ENCODE measurements around the gene NF2.

Gene NF2

GRCh38 chr22:29684244-29684643 lies 80.8 kb downstream of the NF2 start:
- TF ChIP-seq, protein P1, sequence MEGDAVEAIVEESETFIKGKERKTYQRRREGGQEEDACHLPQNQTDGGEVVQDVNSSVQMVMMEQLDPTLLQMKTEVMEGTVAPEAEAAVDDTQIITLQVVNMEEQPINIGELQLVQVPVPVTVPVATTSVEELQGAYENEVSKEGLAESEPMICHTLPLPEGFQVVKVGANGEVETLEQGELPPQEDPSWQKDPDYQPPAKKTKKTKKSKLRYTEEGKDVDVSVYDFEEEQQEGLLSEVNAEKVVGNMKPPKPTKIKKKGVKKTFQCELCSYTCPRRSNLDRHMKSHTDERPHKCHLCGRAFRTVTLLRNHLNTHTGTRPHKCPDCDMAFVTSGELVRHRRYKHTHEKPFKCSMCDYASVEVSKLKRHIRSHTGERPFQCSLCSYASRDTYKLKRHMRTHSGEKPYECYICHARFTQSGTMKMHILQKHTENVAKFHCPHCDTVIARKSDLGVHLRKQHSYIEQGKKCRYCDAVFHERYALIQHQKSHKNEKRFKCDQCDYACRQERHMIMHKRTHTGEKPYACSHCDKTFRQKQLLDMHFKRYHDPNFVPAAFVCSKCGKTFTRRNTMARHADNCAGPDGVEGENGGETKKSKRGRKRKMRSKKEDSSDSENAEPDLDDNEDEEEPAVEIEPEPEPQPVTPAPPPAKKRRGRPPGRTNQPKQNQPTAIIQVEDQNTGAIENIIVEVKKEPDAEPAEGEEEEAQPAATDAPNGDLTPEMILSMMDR (IDR thresholded peaks at IDR 0.05; ENCODE audit: borderline replicate concordance, insufficient read depth, low read depth, low read length): no peak

DNA sequence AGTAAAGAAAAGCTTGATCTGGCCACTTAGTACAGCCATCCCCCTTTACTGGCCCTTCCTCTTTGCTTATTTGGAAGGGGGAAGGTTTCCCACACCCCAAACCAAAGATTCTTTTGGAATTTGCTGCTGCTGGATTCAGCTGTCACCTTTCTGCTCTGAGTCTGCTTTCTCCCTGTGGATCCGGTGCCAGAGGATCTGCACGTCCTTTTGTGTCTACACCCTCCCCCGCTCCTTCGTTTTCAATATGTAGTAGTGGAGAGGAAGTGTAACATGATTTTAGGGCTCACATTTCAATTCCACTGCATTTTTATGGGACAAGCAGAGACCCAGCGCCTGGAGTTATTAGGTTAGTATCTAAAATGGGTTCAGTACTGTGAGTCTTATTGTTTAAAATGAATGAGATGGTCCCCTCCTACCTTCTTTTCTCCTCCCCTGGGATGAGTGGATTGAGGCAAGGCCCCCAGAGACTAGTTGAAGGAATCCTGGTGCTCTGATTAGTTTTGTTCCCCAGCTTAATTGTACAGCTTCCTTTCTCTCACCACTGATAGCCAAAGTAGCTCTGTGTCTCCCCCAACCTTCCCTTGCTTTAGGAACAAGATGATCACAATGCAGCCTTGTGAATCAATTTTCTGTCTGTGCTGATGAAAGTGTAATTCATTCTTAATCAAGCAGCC lies 85.9 kb downstream of the NF2 start:
- H3K4me3 ChIP-seq (ENCODE audit: low read depth, low read length): no peak overlapping the region
- TF ChIP-seq, protein P1 (IDR thresholded peaks at IDR 0.05; ENCODE audit: borderline replicate concordance, insufficient read depth, low read depth, low read length): no peak

More at GRCh38 chr22:29684244-29684643, 80.8 kb downstream of the NF2 start:
- H3K4me3 ChIP-seq (ENCODE audit: low read depth, low read length): no peak overlapping the region

DNA sequence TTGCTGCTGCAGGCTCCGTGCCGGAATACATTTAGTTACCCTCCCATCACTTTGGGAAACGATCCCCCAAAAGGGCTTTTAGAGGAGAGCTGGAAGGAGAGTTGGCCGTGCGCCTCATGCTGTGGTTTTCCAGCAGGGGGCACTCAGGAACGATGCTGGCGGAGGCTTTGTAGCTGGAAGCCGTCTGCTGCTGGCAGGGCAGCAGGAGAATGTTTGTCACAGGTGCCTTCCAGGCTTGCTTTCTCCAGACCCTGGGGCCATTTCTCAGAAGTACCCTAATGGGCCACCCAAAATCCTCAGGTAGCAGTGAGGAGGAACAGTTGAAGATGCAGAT lies 86.4 kb downstream of the NF2 start:
- TF ChIP-seq, protein P1 (IDR thresholded peaks at IDR 0.05; ENCODE audit: borderline replicate concordance, insufficient read depth, low read depth, low read length): peak; percentile 78
- no peak overlapping the region for H3K4me3 ChIP-seq (ENCODE audit: low read depth, low read length)

DNA sequence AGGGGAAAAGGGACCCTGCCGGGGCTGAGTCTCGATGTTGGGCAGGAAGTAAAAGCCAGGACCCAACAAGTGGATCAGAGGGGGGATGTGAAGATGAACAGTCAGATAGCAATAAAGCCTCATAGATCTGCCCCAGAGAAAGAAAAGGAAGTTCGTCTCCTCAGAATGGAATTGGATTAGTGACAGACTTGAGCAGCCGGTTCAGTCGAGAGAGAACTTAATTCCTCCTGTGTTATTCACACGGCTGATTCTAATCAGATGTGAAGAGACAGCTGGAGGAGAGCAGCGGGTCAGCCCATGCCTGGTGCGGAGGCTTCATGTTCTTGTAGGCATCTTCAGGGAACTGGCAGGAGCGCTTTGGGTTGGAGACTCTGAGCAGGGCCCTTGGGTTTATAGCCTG lies 87.0 kb downstream of the NF2 start:
- H3K4me3 ChIP-seq (ENCODE audit: low read depth, low read length): no peak overlapping the region

DNA sequence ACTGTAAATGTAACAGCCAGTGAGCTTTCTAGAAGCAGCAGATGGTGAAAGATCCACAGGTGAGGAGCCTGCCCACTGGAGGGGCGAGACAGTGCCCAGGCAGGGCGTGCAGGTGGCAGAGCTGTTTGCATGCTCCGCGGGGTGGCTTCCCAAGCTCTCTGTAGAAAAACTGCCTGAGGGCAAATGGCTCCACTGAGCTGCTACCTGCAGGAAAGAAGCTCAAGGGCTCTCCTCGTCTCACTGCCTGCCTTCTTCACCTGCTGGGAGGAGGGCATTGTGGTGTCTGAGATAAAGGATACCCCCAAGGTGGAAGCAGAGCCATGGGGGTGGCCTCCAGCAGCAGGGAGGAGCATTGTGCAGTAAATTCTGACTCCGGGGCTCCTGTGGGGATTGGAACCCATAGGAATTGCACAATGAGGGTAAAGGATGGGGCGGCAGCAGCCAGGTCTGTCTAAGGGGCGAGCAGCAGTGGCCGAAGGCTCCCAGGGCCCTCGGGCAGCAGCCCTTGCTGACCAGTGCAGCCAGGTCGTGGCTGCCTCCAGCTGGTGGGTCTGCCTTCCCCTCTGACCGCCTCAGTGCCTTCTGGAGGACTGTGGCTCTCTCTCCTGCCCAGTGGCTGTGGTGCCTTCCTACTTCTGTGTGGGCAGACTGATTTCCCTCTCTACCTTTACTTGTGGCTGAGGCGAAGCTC lies 88.3 kb downstream of the NF2 start:
- no peak overlapping the region for H3K4me3 ChIP-seq (ENCODE audit: low read depth, low read length)
- TF ChIP-seq, protein P1 (IDR thresholded peaks at IDR 0.05; ENCODE audit: borderline replicate concordance, insufficient read depth, low read depth, low read length): no peak

More for the DNA sequence above, 87.0 kb downstream of the NF2 start:
- TF ChIP-seq, protein P1 (IDR thresholded peaks at IDR 0.05; ENCODE audit: borderline replicate concordance, insufficient read depth, low read depth, low read length): no peak

GRCh38 chr22:29692327-29692640 lies 88.9 kb downstream of the NF2 start:
- H3K4me3 ChIP-seq (ENCODE audit: low read depth, low read length): no peak overlapping the region
- TF ChIP-seq, protein P1 (IDR thresholded peaks at IDR 0.05; ENCODE audit: borderline replicate concordance, insufficient read depth, low read depth, low read length): no peak

- no peak overlapping the region for H3K4me3 ChIP-seq (ENCODE audit: low read depth, low read length)
- TF ChIP-seq, protein P1 (IDR thresholded peaks at IDR 0.05; ENCODE audit: borderline replicate concordance, insufficient read depth, low read depth, low read length): no peak
Measured at GRCh38 chr22:29693161-29693560, 89.7 kb downstream of the NF2 start.
